ENCODE data around the gene PDGFRA.

DNA sequence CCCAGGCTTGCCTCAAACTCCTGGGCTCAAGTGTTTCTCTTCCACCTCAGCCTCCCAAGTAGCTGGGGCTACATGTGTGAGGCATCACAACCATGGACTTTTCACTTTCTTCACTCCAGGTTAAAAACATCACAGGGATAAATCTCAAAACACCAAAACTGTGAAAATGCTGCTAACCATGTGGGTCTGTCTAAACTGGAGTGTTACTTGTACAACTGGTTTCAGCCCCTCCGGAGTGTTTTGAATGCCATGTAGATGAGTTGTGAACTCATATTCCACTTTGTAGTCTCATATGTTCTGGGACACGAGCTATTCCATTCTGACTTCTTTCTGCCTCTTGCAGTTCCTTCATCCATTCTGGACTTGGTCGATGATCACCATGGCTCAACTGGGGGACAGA, 43.0 kb downstream of the PDGFRA start:
- TF ChIP-seq POLR2A (IDR thresholded peaks at IDR 0.05; ENCODE audit: low read length) (no peak), GATA1 (IDR thresholded peaks at IDR 0.05; ENCODE audit: low read depth, low read length) (no peak)

Data from erythroblast (primary cell).